Eye (tissue), 1 donor: ENCODE results near the gene PDE4DIP.
"Not testable (repeated sequence)": the region's sequence is repeated elsewhere in the genome, so short reads cannot be mapped to it uniquely, and the experiment has no call there.

Experiments
- DNase-seq: peaks from one replicate; pipeline ENCODE4 v3.0.0-alpha.2; 2015

The PDE4DIP gene

DNA sequence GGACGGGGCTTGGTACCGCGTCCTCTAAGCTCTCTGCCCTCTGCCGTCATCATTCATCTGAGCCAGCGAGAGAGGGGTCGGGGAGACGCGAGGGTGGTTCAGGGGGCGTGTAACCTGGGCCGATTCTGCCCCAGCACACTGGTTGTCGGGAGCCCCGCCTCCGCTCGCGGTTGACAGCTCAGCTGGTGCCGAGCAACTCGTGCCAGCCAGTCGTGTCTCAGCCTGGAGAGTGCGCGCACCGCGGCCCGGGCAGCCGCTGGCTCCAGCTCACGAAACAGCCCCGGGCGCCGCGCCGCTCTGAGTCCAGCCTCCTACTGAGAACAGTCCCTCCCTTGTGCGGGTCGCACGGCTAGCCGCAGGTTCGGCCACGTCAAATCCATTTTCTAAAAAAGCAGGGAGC lies at the start of gene PDE4DIP:
TSS of gene PDE4DIP (plus strand) at position 209 of the 400 bp plus-strand sequence. CDS start 347 bp downstream, outside the sequence.
- not testable (repeated sequence) for DNase-seq

DNA sequence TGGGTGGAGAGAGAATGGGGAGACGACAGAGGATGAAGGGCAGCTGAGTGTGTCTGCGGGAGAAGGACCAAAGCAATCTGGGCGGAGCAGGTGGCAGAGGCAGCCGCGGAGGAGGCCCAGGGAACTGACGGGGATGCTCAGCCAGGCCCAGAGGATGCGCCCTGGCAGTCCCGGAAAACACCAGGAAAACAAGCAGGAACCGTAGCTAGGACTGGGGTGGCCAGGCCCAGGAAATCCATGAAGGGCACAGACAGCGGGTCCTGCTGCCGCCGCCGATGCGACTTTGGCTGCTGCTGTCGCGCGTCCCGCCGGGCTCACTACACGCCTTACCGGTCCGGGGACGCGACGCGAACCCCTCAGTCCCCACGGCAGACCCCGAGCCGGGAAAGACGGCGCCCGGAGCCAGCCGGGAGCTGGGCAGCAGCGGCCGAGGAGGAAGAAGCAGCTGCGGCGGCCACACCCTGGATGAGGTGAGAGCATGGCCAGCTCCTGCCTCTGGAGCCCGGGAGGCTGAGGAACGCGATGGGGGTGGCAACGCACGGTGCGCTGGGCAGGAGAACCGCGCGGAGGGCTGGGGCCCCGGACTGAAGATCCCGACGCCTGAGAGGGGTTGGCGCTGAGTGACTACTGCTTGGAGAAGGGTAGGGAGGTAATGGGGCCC lies 35.8 kb upstream of the PDE4DIP start:
- DNase-seq, result not testable (repeated sequence)

DNA sequence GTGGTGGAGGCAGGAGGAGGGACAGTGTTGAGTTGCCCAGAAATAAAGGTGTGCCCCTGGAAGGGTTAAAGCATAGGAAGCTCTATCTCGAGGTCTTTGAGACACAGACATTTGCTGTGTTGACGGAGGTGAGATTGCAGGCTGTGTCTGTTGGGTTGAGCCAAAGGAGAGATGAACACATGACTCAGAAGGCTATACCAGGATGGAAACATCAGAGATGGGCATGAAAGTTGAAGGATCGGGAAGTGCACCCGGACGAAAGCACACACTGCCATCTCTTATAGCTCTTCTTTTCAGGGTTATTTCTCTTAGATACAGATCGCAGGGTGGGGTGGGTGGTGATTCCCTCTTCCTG lies 35.3 kb upstream of the PDE4DIP start:
- DNase-seq, result not testable (repeated sequence)

DNA sequence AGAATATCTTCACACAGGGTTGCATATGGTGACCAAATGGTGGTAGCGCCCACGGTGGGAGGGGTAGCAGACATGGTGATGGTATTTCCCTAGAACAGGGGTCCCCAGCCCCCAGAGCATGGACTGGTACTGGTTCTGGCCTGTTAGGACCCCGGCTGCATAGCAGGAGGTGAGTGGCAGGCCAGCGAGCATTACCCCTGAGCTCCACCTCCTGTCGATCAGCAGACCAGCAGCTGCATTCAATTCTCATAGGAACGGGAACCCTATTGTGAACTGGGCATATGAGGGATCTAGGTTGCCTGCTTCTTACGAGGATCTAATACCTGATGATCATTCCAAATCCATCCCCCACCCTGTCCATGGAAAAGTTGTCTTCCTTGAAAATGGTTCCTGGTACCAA lies 22.0 kb upstream of the PDE4DIP start:
- DNase-seq, result not testable (repeated sequence)

DNA sequence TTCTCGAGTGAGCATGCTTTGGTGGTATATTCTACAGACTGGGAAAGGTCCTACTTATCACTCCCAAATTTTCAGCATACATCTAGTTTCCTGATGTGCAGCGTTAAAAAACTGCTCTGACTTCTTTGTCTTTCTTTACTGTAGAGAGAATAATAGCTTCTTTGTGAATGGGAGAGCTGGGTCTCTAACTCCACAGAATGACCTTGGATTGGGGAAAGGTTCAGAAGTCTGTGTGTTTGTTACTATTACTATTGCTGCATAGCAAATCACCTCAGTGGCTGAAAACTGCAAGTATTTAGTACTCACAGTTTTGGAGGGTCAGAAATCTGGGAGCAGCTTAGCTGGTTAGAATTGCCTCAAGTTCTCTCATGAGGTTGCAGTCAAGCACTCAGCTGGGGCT lies 20.4 kb upstream of the PDE4DIP start:
- DNase-seq, result not testable (repeated sequence)

DNA sequence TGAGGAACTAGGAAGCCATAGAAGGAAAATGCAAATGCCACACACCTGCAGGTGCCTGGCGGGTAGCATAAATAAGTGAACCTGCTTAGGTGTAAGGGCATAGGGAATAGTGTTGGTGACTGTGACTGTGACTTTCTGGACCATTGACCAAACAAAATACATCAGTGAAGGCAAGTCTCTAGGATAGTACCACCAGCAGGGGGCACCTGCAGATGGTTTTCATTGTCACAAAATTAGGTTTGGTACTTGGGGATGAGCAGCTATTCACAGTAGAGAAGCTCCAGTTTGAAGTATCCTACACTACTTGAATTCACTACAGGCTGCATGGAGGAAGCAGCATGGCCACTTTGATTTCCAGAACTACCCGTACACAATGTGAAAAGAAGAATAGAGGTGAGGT lies 19.2 kb upstream of the PDE4DIP start:
- not testable (repeated sequence) for DNase-seq

DNA sequence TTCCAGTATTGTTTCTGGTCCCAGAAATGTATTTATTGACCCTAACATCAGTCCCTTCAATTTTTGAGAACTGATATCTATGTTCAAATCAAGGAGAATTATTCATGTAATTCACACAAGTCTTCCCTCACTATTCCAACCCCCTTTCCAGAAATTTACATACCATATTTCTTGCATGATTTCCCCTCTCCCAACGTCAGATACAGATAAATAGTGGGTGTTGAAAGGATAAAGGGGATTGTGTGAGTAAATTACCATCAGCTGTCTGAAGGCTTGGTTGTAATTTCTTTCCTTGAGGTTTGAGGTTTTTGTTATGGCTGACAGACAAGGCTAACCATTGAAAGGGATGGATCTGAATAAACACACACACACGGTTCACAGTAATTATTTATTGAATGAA lies 15.7 kb upstream of the PDE4DIP start:
- not testable (repeated sequence) for DNase-seq

DNA sequence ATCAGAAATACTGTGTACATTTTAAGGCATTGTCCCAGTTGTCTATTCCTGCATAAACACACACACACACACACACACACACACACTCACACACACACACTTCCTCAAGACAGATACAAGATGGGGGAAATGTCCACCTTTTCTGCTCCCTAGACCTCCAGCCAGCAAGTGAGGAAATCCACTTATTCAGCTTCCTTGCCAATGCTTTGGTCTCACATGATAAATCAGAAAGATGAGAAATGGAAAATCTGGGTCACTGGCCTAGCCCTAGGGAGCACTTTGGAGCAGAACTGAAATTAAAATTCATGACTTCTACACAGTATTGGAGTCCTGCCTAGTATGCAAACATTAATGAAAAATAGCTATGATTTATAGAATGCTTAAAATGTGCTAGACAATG lies 15.3 kb upstream of the PDE4DIP start:
- DNase-seq, result not testable (repeated sequence)

DNA sequence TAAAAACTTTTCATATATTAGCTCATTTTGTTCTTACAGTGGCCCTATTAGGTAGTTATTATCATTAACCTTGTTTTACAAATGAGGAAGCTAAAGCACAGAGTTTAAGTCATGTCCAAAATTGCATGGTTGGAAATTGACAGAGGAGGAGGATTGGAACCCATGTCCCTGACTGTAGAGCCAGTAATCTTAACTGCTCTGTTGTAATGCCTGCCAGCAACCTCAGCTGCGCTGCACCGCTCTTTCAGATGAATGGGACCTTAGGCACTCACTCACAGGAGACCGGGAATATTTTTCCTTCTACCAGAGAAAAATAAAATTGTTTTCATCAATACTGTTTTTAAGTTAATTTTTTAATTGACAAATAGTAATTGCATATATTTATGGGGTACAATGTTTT lies 14.9 kb upstream of the PDE4DIP start:
- not testable (repeated sequence) for DNase-seq

DNA sequence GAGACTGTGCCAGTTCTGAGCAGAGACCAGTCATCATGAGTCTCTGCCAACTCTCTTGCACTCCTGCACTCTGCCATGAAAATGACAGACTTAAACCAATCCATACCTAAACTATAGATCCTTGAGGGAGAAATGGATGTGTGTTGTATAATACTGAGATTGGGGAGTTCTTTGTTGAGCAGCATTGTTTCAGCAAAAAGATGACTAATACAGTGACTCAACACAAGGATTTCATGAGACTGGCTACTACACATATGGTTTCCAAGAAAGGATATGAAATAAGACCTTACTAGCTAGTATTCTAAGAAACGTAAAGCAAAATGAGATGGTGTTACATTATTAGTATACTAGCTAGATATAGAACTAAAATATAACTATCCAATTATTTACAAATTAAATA lies 3.0 kb upstream of the PDE4DIP start:
- DNase-seq, result not testable (repeated sequence)

DNA sequence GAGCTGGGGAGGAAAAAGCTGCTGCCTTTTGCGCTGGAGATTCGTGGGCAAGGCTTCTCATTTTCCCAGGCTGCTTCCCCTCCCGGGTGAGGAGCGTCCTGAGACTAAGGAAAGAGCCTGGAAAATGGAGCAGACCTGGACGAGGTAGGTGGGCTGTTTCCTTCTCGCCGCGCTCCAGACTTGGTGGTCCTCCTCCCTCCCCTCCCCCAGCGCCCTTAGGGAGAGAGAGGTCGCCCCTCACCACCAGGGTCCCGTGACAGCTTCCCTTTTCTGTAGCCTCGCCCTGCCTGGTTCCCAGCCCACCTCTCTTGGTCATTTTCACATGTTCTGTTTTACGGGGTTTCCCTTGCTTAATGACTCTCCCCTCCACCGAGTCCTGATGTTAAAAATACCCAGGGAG lies 423 bp downstream of the PDE4DIP start:
- DNase-seq, result not testable (repeated sequence)

DNA sequence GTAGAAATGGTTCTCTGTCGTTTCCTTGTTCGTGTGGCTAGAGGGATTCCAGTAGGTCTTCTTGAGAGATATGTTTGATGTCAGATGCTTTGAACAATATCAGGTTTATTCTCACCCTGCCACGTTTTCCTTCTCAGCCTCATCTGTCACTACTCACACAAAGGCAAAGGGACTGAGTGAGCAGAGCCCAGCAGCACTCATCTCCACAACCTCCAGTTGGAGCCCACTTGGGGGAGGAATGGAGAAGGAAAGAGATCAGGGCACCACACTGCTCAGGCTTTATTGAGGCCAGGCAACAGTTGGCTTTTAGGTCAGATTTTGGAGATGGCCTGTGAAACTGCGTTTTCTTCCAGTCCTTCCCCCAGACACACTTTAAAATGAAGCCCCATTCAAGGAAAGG lies 840 bp downstream of the PDE4DIP start:
- not testable (repeated sequence) for DNase-seq

DNA sequence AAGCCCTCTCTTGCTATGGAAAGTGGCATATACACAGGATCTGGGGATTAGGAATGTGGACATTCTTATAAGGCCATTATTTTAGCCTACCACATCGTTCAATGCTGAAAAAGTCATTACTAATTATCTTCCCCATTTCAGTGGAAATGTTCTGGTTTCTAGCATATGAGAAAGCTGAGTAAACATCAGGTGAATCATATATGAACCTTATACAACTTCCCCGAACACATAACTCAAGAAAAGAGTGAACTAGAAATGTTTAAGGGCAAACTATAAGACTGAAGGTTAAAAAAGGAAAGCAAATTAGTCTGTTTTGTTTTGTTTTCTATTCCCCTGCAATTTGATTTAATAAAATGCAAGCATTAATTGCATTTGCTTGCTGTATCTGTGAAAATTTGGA lies 6.1 kb downstream of the PDE4DIP start:
- DNase-seq, result not testable (repeated sequence)

DNA sequence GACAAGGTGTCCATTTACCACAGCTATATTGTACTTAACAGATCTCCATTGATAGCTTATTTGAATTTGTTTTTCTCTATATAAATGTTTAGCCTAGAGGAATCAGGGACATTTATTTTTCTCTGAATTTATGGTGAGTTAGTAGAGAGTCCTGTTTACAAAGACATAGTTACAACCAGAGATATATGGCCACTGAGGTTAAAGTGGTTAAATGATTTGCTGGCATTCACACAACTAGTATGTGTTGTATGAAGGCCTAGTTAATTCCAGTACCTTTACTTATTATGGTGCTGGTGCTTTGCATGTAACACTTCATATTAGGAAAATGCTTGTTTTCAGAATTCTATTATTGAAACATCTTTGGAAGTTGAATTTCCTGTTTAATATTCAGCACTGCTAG lies 6.6 kb downstream of the PDE4DIP start:
- DNase-seq, result not testable (repeated sequence)

DNA sequence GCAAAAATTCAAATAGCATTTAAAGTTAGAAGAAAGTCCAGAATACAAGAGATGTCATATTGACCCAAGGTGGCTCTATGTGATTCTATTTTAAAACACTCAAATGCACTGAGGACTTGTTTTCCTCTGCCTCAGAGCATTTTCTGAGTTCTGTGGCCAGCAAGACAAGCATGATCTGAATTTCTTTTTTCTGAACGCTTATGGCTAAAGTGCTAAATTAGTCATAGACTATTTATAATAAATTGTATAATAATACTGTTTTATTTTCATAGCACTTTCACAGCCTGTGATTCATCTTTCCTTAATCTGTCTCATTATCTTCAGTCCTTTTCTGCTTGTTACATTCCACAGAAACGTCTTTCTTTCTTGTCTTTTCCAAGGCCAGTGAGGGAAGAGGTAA lies 7.5 kb downstream of the PDE4DIP start:
- not testable (repeated sequence) for DNase-seq

DNA sequence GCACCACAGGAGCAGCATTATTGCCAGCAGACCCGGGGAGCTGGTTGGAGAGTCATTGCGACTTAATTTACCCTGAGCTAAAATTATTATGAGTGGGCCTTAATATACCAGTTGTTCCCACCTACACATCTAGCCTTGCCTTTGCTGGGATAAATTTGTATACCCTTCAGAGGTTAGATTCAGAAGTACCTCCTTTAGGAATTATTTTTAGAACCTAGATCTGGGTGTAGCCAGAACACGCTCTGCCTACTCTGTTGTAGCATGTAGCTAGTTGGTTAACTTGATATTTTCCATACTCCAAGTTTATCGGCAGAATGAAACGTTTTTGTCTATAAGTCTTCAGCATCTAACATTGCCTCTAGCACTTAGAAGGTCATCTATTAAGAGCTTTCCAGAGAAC lies 9.1 kb downstream of the PDE4DIP start:
- DNase-seq, result not testable (repeated sequence)

DNA sequence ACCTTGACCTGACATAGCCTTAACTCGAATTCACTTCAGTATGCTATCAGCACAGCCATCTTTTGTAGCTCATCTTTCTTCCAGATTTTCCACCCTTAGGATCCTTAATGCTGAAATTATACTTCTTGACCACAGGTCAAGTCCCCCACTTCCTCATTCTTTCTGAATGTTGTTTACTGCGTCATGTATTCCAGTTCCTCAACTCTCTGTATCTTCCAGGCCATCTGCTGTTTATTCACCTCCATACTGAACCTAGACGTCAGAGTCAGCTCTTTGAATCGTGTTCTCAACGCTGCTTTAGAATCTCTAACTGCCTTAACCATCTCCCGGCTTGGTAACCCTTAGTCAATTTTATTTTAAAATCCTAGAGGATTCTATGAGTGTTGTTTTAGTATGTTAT lies 9.8 kb downstream of the PDE4DIP start:
- DNase-seq, result not testable (repeated sequence)

DNA sequence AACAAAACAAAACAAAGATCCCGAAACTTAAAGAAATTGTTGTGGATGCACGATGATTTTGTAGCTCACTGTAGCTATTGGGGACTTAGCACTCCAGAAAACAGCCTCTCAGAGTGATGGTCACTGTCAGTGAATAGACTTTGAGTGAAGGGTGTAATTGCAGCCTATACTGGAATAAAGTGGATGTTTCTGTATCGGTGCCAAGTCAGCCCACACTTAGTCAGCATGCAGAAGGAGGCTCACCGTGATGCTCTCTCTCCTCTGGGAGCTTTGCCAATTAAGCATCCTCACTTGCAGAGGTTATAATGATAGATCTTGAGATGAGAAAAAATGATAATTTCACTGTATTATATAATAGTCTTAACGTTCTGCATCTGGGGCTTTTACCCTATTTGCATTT lies 11.1 kb downstream of the PDE4DIP start:
- not testable (repeated sequence) for DNase-seq

DNA sequence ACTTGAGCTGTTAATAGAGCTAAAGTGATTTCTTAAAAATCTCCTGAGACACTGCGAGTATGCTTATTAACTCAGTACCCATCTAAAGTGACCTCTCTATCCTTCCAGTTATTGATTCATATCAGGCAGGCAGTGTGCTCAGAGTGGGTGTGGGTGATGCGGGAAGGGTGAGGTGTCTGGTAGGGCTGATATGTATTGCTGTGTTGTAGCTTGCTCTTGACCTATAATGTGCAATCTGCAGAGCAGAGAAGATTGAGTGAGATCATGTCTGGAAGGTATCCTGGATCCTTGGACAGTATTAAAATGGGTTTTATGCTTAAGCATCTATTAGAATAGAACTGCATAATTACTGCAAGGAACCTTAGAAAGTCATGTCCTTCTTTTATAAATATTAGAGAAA lies 15.8 kb downstream of the PDE4DIP start:
- DNase-seq, result not testable (repeated sequence)

DNA sequence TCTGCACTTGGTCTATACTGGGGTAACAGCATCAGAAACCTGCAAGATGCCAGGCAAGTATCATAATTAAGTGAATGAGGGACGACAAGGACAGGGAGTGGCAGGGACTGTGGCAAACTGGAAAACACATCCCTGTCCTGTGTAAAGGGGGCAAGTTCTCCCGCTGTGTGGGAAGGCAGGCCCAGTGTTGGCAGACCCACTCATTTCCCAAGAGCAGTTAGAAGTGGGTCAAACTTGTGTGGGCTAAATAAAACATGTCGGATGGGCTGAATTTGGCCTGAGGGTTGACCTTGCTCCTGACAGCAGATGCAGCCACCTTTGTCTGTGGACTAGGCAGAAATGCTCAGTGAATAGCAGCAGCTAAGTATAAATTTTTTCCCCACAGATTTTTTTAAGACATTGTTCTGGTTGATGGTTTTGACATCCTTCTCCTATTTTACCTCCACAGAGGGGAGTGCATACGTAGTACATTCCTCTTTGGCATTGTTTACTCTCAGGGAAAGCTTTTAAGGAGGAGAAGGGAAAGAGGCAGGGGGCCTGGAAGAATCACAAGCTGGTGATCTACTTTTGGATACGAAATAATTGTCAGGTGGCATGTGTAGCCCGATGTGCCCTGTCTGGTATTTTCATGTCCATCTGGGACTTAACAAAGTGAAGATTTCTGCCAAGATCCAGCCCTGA lies 16.5 kb downstream of the PDE4DIP start:
- not testable (repeated sequence) for DNase-seq

DNA sequence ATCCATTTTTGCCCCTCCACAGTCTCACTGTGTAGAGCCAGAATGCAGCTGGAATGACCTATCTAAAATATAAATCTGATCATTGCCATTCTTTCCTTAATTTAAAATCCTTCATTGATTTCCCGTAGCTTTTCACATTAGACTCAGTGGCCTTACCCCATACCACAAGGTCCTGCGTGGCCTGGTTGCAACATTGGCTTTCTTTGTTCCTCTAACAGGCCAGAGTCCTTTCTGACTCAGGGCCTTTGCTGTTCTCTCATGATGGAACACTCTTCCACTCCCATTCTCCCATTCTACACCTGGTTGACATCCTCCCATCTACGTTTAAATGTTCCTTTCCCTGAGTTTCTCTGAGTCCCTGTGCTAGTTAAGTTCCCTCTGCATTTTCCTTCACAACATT lies 18.4 kb downstream of the PDE4DIP start:
- not testable (repeated sequence) for DNase-seq

DNA sequence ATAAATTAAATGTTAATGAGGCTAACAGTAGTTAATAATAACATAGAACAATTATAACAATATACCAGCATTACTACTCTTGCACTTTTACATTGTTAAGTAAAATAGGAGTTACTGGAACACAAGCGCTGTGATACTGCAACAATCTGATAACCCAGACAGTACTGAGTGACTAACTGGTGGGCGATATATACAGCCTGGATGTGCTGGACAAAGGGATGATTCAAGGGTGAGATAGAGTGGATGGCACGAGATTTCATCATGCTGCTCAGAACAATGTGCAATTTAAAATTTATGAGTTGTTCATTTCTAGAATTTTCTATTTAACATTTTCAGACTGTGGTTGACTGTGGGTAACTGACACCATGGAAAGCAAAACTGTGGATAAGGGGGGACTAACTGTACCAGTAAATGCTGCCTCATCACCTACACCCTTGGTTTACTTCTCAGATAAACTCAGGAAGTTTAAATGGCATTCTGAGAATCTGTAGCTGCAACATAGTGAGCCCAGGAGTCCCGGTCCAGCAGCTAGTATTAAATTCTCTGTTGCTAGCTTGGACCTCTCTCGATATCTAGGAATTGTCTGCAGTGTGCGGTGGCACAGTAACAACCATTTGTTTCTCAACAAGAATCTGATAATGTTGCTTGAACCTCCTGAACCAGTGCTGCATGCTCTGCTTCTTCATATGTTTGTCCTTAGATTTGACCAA lies 24.9 kb downstream of the PDE4DIP start:
- not testable (repeated sequence) for DNase-seq

DNA sequence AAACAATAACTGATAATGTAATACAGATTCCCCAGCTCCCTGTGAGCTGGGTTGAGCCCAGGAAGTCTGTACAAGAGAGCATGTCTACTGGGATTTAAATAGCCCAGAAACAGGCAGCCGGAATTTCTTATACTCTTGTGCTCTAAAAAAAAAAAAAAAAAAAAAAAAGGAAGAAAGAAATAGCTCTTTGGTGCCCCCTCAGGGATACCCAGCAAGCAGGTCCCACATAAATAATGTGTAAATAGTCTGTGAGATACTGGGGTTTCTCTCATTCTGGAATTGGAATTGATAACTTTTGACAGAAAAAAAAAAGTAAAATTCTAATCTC lies 25.4 kb downstream of the PDE4DIP start:
- not testable (repeated sequence) for DNase-seq
